Activated CD8-positive, alpha-beta T cell treated with anti-CD3 and anti-CD28 coated beads for 36 hours (primary cell): Measurements from ENCODE around the gene SND1. TPM values are rescaled to one million over a fixed set of nuclear protein-coding genes. Genes with fewer than 3 reads are reported as not detected.
A peak's percentile ranks its signal among the peaks of the same experiment; 100 is the strongest.

Source experiments
- ATAC-seq: fragments of 200-7000 bp; cut with Tn5 transposase; one replicate; pipeline ENCODE4 v1.10.0; 2021; ENCODE audit warnings: mild to moderate bottlenecking, moderate library complexity
- CTCF ChIA-PET: fragments of 350-600 bp; sonication (Branson Sonifier 250); formaldehyde crosslinking; loops from one replicate; lab custom pipeline; 2021; ENCODE audit warnings: antibody characterized with exemption; lab: Charles Lee
- POLR2A ChIA-PET: fragments of 350-600 bp; sonication (Branson Sonifier 250); formaldehyde crosslinking; loops from one replicate; lab custom pipeline; 2021; ENCODE audit warnings: antibody characterized with exemption; lab: Charles Lee
- DNase-seq: peaks from one replicate; pipeline ENCODE4 v3.0.0-alpha.2; 2020
- H3K27ac Mint-ChIP-seq: one replicate; pipeline ENCODE4 v1.8.0; 2021; ENCODE audit warnings: mild to moderate bottlenecking, mixed read lengths
- H3K27me3 Mint-ChIP-seq: one replicate; pipeline ENCODE4 v1.8.0; 2021; ENCODE audit warnings: mixed read lengths
- H3K36me3 Mint-ChIP-seq: one replicate; pipeline ENCODE4 v1.8.0; 2021; ENCODE audit warnings: low read depth, mixed read lengths
- H3K4me1 Mint-ChIP-seq: one replicate; pipeline ENCODE4 v1.8.0; 2021; ENCODE audit warnings: low read depth, mixed read lengths
- H3K4me3 Mint-ChIP-seq: one replicate; pipeline ENCODE4 v1.8.0; 2021; ENCODE audit warnings: mild to moderate bottlenecking, moderate library complexity, mixed read lengths
- H3K9me3 Mint-ChIP-seq: one replicate; pipeline ENCODE4 v1.8.0; 2021; ENCODE audit warnings: mixed read lengths
- intact Hi-C: fragments of 100-400 bp; cut with micrococcal nuclease; formaldehyde crosslinking; loops from one replicate; pipeline ENCODE4 v1.10.0; 2022
- total RNA-seq, 2 experiments: library from RNA; stranded (reverse); gene quantifications; one replicate each; pipeline ENCODE4 v1.2.3, GENCODE V29; 2021
- TF ChIP-seq, protein P1 (sequence below): fragments of 200-600 bp; IDR thresholded peaks from one replicate; pipeline ENCODE4 v1.8.0; 2022; ENCODE audit warnings: antibody characterized with exemption, mild to moderate bottlenecking

SND1 gene
- total RNA-seq, 2 experiments from 2014 or later: 206 to 208 TPM

DNA sequence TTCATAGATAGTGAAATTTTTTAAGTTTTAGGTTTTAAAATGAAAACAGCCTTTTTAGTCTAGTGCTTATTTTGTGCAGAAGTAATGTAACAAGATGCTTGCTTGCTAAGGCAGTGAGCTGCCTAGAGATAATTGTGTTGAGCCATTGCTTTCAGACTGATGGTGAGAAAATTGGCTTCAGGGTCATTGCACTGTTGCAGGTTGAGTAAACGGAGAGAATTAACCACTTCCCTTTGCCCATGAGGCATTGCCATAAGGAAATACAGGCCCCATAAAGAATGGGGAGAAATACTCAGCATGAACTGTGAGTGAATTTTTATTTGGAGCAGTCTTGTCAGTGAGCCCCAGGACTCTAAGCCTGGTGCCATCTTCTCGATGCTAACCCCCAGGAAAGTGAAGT is 238.7 kb downstream of the SND1 start:
- intact Hi-C loops: no loop called here
- Mint-ChIP-seq H3K4me3 (no peak overlapping the region), H3K27ac (peak overlapping the region; percentile 44), H3K27me3 (no peaks in the 10 kb centered on the region), H3K9me3 (no peaks in the 10 kb centered on the region), H3K4me1 (peaks cover 16% of the 10 kb centered on the region), H3K36me3 (peaks cover 62% of the 10 kb centered on the region)
- ChIA-PET POLR2A (no interaction called here), CTCF (no interaction called here)
- DNase-seq (no peak), ATAC-seq (no peak)
- TF ChIP-seq, protein P1, sequence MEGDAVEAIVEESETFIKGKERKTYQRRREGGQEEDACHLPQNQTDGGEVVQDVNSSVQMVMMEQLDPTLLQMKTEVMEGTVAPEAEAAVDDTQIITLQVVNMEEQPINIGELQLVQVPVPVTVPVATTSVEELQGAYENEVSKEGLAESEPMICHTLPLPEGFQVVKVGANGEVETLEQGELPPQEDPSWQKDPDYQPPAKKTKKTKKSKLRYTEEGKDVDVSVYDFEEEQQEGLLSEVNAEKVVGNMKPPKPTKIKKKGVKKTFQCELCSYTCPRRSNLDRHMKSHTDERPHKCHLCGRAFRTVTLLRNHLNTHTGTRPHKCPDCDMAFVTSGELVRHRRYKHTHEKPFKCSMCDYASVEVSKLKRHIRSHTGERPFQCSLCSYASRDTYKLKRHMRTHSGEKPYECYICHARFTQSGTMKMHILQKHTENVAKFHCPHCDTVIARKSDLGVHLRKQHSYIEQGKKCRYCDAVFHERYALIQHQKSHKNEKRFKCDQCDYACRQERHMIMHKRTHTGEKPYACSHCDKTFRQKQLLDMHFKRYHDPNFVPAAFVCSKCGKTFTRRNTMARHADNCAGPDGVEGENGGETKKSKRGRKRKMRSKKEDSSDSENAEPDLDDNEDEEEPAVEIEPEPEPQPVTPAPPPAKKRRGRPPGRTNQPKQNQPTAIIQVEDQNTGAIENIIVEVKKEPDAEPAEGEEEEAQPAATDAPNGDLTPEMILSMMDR: no peak

DNA sequence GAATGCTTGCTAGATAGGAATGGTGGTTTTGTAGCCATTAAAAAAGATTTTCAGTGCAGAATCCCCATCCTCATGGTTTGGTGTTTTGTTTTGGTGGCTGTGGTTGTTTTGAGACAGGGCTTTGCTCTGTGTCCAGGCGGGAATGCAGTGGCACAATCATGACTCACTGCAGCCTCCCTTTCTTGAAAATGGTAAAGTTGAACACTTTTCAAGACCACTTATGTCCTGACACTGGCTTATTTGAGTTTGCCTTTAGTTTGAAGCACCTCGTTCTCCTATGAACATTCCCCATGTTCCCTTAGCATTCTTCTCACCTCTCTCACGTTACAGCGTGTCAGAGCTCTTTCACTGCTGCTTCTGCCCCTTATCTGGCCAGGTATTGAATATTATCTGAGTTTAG is 239.2 kb downstream of the SND1 start:
- no peaks in the 10 kb centered on the region for H3K9me3 Mint-ChIP-seq
- ATAC-seq (no peak), DNase-seq (no peak)
- H3K4me1 Mint-ChIP-seq: peaks cover 16% of the 10 kb centered on the region
- H3K27ac Mint-ChIP-seq: no peak overlapping the region
- H3K36me3 Mint-ChIP-seq: peaks cover 60% of the 10 kb centered on the region
- H3K27me3 Mint-ChIP-seq: no peaks in the 10 kb centered on the region
- ChIA-PET POLR2A (no interaction called here), CTCF (no interaction called here)
- no peak overlapping the region for H3K4me3 Mint-ChIP-seq
- TF ChIP-seq, protein P1: no peak
- intact Hi-C loops: no loop called here

DNA sequence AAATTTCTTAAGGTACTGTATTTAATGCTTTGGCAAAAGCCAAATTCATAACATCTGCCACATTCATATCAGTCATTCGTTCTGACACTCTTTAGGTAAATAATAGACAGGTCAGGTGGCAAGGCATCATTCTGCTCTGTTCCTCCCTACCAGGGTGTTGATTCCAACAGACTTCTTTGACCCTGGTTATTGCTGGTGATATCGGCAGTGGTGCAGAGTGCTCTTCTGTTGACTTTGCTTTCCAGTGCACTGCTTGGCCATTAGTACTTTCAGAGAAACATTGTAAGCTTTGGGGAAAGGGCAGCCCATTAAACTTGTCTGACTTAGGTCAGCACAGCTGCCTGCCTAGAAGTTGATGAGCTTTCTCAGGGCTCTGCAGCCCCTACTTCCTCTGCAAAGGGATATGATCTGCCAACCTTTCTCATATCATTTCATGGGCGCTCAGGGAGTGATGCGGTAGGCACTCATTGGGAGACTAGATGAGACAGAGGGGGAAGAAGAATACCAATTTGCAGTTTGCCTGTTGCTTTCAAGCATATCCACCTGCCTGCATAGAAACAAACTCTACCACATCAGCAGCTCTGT is 240.0 kb downstream of the SND1 start:
- ChIA-PET CTCF (no interaction called here), POLR2A (no interaction called here)
- H3K27ac Mint-ChIP-seq: no peak overlapping the region
- peaks cover 58% of the 10 kb centered on the region for H3K36me3 Mint-ChIP-seq
- no peak overlapping the region for H3K4me3 Mint-ChIP-seq
- TF ChIP-seq, protein P1: no peak
- H3K4me1 Mint-ChIP-seq: peaks cover 16% of the 10 kb centered on the region
- ATAC-seq (no peak), DNase-seq (no peak)
- intact Hi-C loops: no loop called here
- H3K9me3 Mint-ChIP-seq: no peaks in the 10 kb centered on the region
- H3K27me3 Mint-ChIP-seq: no peaks in the 10 kb centered on the region

DNA sequence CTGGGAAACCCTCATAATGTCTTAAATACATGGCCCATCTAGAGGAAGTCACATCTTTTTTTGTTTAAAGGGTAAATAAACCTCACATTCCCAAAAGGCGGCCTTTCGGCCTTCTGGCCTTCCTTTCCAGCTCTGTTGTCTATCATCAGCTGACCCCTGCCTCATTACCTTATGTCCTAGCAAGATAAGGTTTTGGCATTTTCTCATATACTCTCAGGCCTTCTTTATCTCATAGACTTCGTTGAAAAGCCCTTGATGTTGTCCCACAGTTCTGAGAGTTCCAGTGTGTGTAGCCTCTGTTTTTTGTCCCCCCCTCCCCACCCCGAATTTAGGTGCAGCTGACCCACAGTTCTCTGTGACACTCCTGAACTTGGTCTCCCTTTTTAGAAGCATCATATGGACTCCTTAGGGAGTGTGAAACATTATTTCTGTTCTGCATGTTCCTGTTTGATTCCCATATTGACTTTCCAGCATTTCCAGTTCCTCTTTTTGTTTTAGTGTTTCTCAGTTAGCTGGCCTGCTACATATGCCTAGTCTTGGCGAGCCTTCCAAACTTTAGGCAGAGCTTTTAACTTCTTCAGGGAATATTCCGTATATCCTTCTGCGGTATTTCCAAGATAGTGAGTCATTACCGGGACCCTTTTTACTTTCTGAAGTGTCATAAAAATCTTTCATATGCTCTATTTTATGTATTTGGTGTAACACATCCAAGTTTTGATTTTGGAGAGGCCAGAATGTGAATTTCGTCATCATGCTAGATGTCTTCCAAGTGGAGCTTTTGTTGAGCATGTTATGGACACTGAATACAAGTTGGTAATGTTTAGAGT is 240.7 kb downstream of the SND1 start:
- H3K27me3 Mint-ChIP-seq: no peaks in the 10 kb centered on the region
- H3K9me3 Mint-ChIP-seq: no peaks in the 10 kb centered on the region

DNA sequence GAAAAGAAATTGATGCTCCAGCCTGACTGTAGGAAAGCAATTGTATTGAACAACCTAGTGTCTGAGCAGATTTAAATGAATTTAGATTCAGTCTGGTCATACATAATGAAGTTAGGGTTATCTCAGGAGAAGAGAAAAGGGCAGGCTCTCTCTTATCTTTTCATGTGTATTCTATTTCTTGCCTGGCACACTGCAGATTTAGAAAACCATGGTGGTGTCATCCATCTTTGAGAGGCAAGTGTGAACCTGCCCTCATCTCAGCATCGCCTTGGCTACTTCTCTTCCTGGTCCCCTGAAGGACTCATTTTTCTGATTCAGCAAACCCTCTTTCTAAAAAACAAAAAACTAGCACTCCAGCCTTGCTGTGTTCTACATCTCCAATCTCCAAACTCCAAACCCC is 241.6 kb downstream of the SND1 start:
- Mint-ChIP-seq H3K36me3 (peaks cover 46% of the 10 kb centered on the region), H3K27me3 (no peaks in the 10 kb centered on the region), H3K4me1 (peaks cover 14% of the 10 kb centered on the region), H3K9me3 (no peaks in the 10 kb centered on the region), H3K4me3 (no peak overlapping the region), H3K27ac (no peak overlapping the region)
- ChIA-PET POLR2A (no interaction called here), CTCF (no interaction called here)
- no peak for DNase-seq
- intact Hi-C loops: no loop called here
- TF ChIP-seq, protein P1: no peak
- ATAC-seq: no peak

More for the DNA sequence above, 240.7 kb downstream of the SND1 start:
- TF ChIP-seq, protein P1: no peak
- Mint-ChIP-seq H3K36me3 (peaks cover 52% of the 10 kb centered on the region), H3K4me1 (peaks cover 16% of the 10 kb centered on the region), H3K27ac (no peak overlapping the region), H3K4me3 (no peak overlapping the region)
- intact Hi-C loops: no loop called here
- ATAC-seq: no peak
- POLR2A ChIA-PET: no interaction called here
- CTCF ChIA-PET: no interaction called here
- DNase-seq: no peak
